ENCODE data around the gene OR1E2.
"Not testable (repeated sequence)": the region's sequence is repeated elsewhere in the genome, so short reads cannot be mapped to it uniquely, and the experiment has no call there.

GRCh38 chr17:3412216-3412615 lies 21.4 kb downstream of the OR1E2 start:
- TF ChIP-seq, protein P1, sequence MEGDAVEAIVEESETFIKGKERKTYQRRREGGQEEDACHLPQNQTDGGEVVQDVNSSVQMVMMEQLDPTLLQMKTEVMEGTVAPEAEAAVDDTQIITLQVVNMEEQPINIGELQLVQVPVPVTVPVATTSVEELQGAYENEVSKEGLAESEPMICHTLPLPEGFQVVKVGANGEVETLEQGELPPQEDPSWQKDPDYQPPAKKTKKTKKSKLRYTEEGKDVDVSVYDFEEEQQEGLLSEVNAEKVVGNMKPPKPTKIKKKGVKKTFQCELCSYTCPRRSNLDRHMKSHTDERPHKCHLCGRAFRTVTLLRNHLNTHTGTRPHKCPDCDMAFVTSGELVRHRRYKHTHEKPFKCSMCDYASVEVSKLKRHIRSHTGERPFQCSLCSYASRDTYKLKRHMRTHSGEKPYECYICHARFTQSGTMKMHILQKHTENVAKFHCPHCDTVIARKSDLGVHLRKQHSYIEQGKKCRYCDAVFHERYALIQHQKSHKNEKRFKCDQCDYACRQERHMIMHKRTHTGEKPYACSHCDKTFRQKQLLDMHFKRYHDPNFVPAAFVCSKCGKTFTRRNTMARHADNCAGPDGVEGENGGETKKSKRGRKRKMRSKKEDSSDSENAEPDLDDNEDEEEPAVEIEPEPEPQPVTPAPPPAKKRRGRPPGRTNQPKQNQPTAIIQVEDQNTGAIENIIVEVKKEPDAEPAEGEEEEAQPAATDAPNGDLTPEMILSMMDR (IDR thresholded peaks at IDR 0.05) = not testable (repeated sequence)
- TF ChIP-seq POLR2A (IDR thresholded peaks at IDR 0.05) = not testable (repeated sequence)
